Stimulated activated naive CD8-positive, alpha-beta T cell treated with anti-CD3 and anti-CD28 coated beads, Interleukin-15, Interleukin-2, amounts not matched to agents 100 U/mL and 50 U/mL, for 24 hours (primary cell): ENCODE data around the gene ATP13A1.
"Not testable (repeated sequence)": the region's sequence is repeated elsewhere in the genome, so short reads cannot be mapped to it uniquely, and the experiment has no call there.

Experiments used
- ATAC-seq: fragments of 150-1000 bp; cut with Tn5 transposase; one replicate; pipeline ENCODE4 v1.10.0; 2021
- DNase-seq: peaks from one replicate; pipeline ENCODE4 v3.0.0; 2021

The ATP13A1 gene

DNA sequence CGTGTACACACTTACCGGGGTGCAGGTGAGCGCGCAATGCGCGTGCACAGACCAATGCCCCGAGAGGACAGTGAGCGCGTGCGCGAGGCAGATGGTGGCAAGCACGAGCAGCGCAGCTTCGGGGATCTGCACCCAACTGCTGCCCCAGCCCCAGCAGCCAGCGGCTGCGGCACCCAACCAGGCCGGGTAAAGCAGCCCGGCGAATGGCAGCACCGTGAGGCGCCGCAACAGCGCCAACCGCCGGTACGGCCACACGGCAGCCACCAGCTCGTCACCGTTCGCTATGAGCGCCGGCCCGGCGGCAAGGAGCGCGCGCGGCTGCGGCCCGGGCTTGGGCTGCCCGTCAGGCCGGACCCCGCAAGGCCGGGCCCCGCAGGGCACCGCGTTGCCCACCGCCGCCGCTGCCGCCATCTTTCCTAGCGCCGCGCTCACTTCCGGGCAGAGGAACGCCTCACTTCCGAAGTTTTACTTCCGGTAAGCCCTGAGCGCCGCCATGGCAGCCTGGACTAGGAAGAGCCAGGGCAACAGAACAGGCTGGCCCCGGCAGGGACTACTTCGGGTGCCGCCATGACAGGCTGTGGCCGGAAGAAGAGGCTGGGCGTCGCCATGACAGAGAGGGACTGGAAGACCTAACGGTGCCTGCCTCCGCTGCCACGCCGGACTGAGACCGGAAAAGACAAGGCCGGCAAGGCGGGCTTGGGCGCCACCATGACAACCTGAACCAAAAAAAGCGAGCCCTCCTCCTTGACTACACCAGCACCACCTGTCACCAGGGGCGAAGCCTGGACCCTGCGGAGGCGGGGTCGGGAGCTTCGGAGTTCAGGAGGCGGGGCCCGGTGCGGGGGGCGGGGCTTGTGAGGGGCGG is at the start of gene ATP13A1:
Gene ATP13A1, minus strand, starts transcription at position 421 of the 865 bp plus-strand sequence. Its CDS starts 10 bp downstream, at position 411.
- peak; percentile 91 for DNase-seq
- peak; percentile 80 for ATAC-seq

DNA sequence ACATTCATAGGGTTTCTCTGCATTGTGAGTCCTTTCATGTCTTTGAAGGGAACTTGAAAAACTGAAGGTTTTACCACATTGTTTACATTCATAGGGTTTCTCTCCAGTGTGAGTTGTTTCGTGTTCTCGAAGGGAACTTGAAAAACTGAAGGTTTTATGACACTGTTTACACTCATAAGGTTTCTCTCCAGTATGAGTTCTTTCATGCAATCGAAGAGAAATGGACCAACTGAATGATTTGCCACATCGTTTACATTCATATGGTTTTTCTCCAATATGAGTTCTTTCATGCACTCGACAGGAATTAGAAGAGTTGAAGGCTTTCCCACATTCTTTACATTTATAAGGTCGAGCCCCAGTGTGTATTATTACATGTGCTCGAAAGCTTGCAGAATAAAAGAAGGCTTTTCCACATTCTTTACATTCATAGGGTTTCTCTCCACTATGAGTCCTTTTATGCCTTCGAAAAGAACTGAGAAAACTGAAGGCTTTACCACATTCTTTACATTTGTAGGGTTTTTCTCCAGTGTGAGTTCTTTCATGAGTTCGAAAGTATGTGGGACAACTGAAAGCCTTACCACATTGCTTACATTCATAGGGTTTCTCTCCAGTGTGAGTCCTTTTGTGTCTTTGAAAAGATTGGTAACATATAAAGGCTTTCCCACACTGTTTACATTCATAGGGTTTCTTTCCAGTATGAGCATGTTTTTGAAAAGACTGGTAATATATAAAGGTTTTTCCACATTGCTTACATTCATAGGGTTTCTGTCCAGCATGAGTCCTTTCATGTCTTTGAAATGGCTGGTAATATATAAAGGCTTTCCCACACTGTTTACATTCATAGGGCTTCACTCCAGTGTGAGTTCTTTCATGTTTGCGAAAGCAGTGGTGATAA is 48.7 kb upstream of the ATP13A1 start:
- ATAC-seq: no peak

DNA sequence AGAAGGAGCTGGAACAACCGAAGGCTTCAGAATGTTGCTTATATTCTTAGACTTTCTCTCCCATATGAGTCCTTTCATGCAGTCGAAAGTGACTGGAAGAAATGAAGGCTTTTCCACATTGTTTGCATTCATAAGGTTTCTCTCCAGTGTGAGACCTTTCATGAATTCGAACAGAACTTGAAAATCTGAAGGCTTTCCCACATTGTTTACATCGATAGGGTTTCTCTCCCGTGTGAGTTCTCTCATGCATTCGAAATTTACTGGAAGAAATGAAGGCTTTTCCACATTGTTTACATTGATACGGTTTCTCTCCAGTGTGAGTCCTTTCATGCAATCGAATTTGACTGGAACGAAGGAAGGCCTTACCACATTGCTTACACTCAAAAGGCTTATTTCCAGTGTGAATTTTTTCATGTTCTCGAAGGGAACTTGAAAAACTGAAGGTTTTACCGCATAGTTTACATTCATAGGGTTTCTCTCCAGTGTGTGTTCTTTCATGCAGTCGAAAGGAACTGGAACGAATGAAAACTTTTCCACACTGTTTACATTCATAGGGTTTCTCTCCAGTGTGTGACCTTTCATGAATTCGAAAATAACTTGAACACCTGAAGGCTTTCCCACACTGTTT is 47.9 kb upstream of the ATP13A1 start:
- no peak for DNase-seq
- ATAC-seq: no peak

More for the DNA sequence above, 48.7 kb upstream of the ATP13A1 start:
- DNase-seq: no peak

DNA sequence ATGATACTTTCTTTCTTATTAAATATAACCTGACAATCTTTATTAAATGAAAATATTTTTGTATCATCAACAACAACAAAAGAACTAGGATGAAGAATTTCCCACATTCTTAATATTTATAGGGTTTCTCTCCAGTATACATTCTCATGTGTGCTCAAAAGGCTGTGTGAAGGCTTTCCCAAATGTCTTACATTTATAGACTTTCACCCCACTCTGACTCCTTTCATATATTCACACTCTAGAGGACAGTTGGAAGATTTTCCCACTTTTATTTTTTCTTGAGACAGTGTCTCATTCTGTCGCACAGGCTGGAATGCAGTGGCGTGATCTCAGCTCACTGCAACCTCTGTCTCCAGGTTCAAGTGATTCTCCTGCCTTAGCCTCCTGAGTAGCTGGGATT is 47.0 kb upstream of the ATP13A1 start:
- DNase-seq: no peak
- no peak for ATAC-seq

DNA sequence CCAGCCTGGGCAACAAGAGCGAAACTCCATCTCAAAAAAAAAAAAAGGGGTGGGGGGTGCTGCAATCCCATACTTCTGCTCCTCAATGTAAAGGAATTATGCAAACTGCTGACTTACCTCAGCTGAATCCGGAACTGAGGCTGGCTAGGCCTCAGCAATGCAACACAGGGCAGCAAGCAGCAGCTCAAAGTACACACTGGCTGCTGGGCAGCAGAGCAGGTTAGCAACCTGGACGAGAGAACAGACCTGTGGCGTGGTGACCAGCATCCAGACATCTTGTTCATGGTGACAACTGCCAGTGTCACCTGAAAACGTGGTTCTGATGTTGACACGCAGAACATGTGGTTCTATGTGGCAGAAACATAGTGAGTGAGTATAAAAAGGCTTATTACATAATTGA is 41.4 kb upstream of the ATP13A1 start:
- ATAC-seq (no peak), DNase-seq (no peak)

DNA sequence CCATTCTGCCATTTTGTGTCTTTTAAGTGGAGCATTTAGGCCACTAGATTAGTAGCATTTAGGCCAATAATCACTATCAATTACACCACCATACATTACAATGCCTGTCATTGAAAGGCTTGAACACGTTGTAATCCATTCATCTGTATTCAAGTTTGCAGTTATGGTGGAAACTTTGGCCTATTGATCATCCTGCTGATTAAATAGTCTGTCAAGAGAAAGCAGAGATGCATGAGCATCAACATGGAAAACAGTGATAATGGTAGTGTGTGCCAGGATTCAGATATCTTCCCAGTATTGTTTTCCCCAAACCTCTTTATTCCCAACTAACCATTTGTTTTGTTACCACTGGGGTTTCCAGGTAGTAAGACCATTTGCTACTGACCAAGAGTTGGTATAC is 37.0 kb upstream of the ATP13A1 start:
- DNase-seq, ATAC-seq: not testable (repeated sequence)

DNA sequence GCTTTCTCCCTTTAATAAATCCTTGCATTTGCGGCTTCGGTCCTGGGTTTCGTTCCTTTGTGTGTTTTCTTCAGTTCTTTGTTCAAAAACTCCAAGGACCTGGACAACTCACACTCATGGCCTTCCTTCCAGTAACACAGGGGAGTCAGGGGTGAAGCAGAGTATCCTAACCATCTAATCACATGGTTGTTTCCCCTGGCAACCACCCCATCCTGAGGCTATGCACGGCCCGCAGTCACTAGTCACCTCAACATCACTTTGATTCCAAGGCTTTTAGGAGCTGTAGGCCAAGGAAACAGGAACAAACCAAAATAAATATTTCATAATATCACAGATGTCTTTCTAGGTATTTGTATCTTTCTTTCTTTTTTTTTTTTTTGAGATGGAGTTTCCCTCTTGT is 34.1 kb upstream of the ATP13A1 start:
- ATAC-seq: no peak
- DNase-seq: no peak

DNA sequence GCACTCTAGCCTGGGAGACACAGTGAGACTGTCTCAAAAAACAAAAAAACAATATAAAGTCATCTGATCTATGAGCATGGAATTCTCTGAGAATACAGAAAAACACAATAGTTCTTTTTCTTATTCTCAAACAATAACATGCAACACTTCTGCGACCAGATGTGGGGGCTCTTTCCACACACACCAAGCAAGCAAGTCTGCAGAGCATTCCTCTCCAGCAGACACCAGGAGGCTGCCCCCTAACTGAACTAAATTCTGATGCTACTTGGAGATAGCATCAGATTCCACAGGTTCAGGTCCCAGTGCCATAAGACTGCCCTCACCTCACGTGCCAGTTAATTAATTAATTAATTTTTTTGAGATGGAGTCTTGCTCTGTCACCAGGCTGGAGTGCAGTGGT is 32.9 kb upstream of the ATP13A1 start:
- no peak for DNase-seq
- ATAC-seq: no peak

DNA sequence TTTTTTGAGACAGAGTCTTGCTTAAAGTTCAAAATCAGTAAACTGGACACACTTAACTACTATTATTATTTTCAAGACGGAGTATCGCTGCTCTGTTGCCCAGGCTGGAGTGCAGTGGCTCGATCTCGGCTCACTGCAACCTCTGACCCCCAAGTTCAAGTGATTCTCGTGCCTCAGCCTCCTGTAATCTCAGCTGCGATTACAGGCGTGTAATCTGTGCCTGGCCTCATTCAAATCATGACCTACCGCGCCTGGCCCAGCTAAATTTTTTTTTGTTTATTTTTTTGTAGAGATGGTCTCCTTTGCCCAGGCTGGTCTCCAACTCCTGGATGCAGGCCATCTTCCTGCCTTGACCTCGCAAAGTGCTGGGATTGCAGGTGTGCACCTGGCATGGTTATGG is 28.2 kb upstream of the ATP13A1 start:
- ATAC-seq (no peak), DNase-seq (no peak)

DNA sequence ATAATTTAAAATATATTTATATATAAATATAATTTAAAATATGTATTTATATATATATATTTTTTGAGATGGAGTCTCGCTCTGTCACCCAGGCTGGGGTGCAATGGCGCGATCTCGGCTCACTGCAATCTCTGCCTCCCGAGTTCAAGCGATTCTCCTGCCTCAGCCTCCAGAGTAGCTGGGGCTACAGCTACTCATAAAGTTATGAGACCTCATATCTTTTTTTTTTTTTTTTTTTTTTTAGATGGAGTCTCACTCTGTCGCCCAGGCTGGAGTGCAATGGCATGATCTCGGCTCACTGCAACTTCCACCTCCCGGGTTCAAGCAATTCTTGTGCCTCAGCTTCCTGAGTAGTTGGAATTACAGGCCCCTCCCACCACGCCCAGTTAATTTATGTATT is 25.5 kb upstream of the ATP13A1 start:
- ATAC-seq, DNase-seq: not testable (repeated sequence)

DNA sequence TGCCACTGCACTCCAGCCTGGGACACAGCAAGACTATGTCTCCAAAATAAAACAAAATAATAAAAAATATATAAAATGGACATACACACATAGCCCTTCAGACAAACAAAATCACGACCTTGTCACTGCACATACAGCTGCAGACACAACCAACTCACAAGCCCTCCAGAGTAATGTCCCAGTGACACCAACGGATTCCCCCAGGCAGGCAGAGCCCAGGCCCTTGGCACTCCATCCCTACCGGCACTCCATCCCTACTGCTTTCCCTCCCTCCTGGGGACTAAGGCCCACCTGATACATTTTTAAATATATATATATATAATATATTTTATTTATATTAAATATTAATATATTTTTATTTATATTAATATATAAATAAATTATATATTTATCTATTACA is 23.6 kb upstream of the ATP13A1 start:
- DNase-seq (no peak), ATAC-seq (peak; percentile 59)

DNA sequence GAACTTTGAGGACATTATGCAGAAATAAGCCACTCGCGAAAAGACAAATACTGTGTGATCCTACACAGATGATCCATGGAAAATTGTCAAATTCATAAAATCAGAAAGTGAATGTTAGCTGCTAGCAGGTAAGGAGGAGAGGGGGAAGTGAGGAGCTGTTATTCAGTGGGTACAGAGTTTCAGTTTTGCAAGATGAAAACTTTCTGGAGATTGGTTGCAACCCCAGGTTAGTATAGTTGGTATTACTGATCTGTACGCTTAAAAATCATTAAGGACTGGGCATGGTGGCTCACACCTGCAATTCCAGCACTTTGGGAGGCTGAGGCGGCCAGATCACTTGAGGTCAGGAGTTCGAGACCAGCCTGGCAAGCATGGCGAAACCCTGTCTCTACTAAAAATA is 23.1 kb upstream of the ATP13A1 start:
- ATAC-seq (no peak), DNase-seq (no peak)

DNA sequence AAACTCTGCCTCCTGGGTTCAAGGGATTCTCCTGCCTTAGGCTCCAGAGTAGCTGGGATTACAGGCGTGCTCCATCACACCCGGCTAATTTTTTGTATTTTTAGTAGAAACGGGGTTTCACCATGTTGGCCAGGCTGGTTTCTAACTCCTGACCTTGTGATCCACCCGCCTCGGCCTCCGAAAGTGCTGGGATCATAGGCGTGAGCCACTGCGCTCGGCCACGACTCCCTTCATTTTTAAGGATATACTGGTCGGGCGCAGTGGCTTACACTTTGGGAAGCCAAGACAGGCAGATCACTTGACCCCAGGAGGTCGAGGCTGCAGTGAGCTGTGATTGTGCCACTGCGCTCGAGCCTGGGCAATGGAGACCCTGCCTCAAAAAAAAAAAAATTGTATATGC is 22.6 kb upstream of the ATP13A1 start:
- DNase-seq, ATAC-seq: not testable (repeated sequence)

DNA sequence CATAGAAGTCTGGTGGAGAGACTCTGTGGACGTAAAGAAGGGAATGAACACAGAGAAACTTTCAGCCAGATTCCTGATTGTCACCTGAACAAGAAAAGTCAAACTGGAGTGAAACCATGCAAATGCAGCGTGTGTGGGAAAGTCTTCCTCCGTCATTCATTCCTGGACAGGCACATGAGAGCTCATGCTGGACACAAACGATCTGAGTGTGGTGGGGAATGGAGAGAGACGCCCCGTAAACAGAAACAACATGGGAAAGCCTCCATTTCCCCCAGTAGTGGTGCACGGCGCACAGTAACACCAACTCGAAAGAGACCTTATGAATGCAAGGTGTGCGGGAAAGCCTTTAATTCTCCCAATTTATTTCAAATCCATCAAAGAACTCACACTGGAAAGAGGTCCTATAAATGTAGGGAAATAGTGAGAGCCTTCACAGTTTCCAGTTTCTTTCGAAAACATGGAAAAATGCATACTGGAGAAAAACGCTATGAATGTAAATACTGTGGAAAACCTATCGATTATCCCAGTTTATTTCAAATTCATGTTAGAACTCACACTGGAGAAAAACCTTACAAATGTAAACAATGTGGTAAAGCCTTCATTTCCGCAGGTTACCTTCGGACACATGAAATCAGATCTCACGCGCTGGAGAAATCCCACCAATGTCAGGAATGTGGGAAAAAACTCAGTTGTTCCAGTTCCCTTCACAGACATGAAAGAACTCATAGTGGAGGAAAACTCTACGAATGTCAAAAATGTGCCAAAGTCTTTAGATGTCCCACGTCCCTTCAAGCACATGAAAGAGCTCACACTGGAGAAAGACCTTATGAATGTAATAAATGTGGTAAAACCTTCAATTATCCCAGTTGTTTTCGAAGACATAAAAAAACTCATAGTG is 15.9 kb upstream of the ATP13A1 start:
- ATAC-seq: no peak

DNA sequence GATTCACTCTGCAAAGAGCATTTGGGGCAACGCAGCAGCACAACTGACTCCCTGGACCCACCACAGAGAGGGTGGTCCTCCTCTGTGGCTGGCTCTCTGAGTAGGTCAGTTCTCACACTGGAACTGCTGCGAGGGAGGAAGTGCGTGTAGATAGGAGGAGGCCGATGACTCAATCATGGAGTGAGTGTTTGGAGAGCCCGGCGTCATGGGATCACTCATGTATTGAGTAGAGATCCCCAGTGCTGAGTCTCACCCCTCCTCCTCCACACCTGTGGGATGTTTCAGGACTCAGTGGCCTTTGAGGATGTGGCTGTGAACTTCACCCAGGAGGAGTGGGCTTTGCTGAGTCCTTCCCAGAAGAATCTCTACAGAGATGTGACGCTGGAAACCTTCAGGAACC is 14.1 kb upstream of the ATP13A1 start:
- no peak for DNase-seq
- ATAC-seq: no peak

More for the DNA sequence above, 15.9 kb upstream of the ATP13A1 start:
- no peak for DNase-seq

DNA sequence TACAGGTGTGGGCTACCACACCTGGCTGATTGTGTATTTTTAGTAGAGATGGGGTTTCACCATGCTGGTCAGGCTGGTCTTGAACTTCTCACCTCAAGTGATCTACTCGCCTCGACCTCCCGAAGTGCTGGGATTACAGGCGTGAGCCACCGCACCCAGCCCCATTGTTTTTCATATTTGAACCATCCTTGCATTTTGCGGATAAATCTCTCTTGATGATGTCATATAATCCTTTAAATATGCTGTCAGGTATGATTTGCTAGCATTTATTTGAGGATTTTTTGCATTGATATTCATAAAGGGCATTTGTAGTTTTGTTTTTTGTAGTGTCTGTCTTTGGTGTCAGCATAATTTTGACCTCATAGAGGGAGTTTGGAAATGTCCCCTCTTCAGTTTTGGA is 10.8 kb upstream of the ATP13A1 start:
- DNase-seq (no peak), ATAC-seq (no peak)

DNA sequence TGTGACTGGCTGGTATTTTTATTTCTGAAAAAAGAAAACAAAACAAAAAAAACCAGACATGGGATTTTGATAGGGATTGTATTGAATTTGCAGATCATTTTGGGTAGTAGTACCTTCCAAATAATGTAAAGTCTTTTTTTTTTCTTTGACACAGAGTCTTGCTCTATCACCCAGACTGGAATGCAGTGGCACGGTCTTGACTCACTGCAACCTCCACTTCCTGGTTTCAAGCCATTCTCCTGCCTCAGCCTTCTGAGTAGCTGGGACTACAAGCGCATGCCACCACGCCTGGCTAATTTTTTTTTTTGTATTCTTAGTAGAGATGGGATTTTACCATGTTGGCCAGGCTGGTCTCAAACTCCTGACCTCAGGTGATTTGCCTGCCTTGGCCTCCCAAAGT is 9.3 kb upstream of the ATP13A1 start:
- DNase-seq: no peak
- no peak for ATAC-seq

DNA sequence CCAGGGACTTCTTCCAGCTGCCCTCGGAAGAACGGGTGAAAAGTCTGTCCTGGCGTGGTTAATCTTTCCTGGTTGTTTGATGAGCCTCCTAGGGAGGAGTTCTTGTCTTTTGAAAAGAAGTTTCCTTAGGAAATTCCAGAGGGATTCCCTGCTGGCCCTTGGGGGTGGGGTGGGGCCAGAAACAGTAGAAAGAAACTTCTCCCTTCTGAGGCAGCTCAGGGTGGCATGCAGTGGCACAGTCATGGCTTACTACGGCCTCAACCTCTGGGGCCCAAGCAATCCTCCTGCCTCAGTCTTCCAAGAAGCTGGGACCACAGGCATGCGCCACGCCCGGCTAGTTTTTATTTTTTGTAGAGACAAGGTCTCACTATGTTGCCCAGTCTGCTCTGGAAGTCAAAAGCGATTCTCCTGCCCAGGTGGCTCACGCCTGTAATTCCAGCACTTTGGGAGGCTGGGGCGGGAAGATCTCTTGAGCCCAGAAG is 6.6 kb upstream of the ATP13A1 start:
- DNase-seq: no peak
- no peak for ATAC-seq

DNA sequence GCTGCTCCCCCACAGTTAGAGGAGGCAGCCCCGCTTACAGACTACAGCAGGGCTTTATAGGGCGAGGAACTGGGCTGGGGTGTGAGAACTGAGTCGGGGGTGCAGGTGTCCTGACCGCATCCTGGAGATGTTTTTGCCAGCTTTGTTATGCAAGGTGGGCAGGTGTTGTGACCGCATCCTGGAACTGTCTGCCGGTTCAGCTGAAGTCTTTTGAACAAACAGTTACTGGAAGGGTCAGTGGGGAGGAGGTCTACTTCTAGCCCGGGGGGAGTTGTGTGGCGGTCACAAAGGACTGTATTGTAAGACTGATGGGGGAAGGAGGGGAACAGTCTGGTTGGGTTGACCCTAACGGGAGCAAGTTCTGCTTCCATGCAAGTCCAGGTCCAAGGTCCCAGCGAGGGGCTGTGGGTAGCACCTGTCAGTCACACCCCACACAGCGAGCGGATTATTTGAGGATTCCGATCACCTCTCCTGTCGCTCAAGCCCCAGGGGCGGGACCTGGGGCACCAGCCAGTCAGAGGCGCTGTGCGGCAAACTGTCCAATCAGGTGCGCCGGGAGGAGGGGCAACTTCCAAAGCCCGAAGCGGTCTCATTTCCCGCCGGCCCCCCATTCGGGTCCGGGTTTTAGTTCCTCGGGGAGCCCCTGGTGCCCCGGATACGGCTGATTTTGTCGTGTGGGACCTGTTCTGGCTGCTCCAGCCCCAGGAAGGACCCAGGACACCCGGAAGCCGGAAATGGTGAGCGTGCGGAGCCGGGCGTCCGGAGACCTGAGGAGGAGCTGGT is 4.9 kb upstream of the ATP13A1 start, which contains the start of gene ZNF101:
Gene ZNF101, plus strand, starts transcription at position 610 of the 783 bp plus-strand sequence. Its CDS starts 125 bp downstream, at position 735.
- peak; percentile 96 for DNase-seq
- peak; percentile 84 for ATAC-seq

DNA sequence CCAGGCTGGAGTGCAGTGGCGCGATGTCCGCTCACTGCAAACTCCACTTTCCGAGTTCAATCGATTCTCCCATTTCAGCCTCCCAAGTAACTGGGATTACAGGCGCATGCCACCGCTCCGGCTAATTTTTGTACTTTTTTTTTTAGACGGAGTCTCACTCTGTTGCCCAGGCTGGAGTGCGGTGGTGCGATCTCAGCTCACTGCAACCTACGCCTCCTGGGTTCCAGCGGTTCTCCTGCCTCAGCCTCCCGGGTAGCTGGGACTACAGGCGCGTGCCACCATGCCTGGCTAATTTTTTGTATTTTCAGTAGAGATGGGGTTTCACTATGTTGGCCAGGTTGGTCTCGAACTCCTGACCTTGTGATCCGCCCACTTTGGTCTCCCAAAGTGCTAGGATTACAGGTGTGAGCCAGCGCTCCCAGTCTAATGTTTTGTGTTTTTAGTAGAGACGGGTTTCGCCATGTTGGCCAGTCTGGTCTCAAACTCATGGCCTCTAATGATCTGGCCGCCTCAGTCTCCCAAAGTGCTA is 2.0 kb upstream of the ATP13A1 start:
- not testable (repeated sequence) for DNase-seq, ATAC-seq
